IMR-90 (cell line): Measurements from ENCODE around the gene KLHL36.

Experiments used
- BHLHE40 ChIP-seq: fragments of 150-350 bp; IDR thresholded peaks from 2 replicates; pipeline ENCODE4 v1.6.1; 2016; ENCODE audit warnings: mild to moderate bottlenecking, low read depth, low read length
- CTCF ChIP-seq: conservative IDR thresholded peaks from 2 replicates; pipeline ENCODE4 v1.5.1; 2012; ENCODE audit warnings: mild to moderate bottlenecking, low read depth, low read length, improper control_type of control experiment
- MXI1 ChIP-seq: IDR thresholded peaks from 2 replicates; pipeline ENCODE4 v1.6.1; 2012; ENCODE audit warnings: low read depth, mild to moderate bottlenecking, low read length, moderate library complexity, borderline replicate concordance
- POLR2A ChIP-seq: IDR thresholded peaks from 2 replicates; pipeline ENCODE4 v1.6.1; 2012; ENCODE audit warnings: mild to moderate bottlenecking, low read depth, low read length
- RAD21 ChIP-seq: IDR thresholded peaks from 2 replicates; pipeline ENCODE4 v1.6.1; 2012; ENCODE audit warnings: low read length, improper control_type of control experiment
- RCOR1 ChIP-seq: IDR thresholded peaks from 2 replicates; pipeline ENCODE4 v1.6.1; 2012; ENCODE audit warnings: mild to moderate bottlenecking, low read length, improper control_type of control experiment; ENCODE audit not compliant: insufficient replicate concordance
- SMC3 ChIP-seq: fragments of 150-350 bp; IDR thresholded peaks from 2 replicates; pipeline ENCODE4 v1.6.1; 2016; ENCODE audit warnings: low read depth, mild to moderate bottlenecking, antibody characterized with exemption, low read length, moderate library complexity
- USF2 ChIP-seq: fragments of 150-350 bp; IDR thresholded peaks from 2 replicates; pipeline ENCODE4 v1.6.1; 2017; ENCODE audit warnings: mild to moderate bottlenecking, antibody characterized with exemption, low read length, low read depth

GRCh38 chr16:84657229-84657837 is 9.0 kb downstream of the KLHL36 start:
- TF ChIP-seq CTCF (no peak), POLR2A (no peak), USF2 (no peak), MXI1 (no peak), RAD21 (no peak), SMC3 (no peak), BHLHE40 (no peak), RCOR1 (no peak)
